Subcutaneous adipose tissue (tissue), 4 donors: ENCODE measurements around the gene PCDH11X. TPM values are rescaled to one million over a fixed set of nuclear protein-coding genes. Genes with fewer than 3 reads are reported as not detected.
"Not testable (repeated sequence)": the region's sequence is repeated elsewhere in the genome, so short reads cannot be mapped to it uniquely, and the experiment has no call there.

Source experiments
- small RNA-seq: library from RNA; depleted of rRNA; stranded (forward); fragments of <200 nt; gene quantifications from one replicate; pipeline ENCODE3, GENCODE V24; 2016
- total RNA-seq, 4 donors: library from RNA; depleted of rRNA; stranded (reverse); fragments of >200 nt; gene quantifications; one replicate each; pipeline ENCODE4 v1.1.0, GENCODE V29; 2016
- TF ChIP-seq, protein P1 (sequence below): fragments of 450-650 bp; IDR thresholded peaks from one replicate; pipeline ENCODE4 v1.5.1; 2016; ENCODE audit warnings: low read depth, mild to moderate bottlenecking, control low read depth, antibody characterized with exemption, moderate library complexity

PCDH11X gene, protein sequence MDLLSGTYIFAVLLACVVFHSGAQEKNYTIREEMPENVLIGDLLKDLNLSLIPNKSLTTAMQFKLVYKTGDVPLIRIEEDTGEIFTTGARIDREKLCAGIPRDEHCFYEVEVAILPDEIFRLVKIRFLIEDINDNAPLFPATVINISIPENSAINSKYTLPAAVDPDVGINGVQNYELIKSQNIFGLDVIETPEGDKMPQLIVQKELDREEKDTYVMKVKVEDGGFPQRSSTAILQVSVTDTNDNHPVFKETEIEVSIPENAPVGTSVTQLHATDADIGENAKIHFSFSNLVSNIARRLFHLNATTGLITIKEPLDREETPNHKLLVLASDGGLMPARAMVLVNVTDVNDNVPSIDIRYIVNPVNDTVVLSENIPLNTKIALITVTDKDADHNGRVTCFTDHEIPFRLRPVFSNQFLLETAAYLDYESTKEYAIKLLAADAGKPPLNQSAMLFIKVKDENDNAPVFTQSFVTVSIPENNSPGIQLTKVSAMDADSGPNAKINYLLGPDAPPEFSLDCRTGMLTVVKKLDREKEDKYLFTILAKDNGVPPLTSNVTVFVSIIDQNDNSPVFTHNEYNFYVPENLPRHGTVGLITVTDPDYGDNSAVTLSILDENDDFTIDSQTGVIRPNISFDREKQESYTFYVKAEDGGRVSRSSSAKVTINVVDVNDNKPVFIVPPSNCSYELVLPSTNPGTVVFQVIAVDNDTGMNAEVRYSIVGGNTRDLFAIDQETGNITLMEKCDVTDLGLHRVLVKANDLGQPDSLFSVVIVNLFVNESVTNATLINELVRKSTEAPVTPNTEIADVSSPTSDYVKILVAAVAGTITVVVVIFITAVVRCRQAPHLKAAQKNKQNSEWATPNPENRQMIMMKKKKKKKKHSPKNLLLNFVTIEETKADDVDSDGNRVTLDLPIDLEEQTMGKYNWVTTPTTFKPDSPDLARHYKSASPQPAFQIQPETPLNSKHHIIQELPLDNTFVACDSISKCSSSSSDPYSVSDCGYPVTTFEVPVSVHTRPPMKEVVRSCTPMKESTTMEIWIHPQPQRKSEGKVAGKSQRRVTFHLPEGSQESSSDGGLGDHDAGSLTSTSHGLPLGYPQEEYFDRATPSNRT (N-terminal part only)
- under 1 TPM in 2 of 4 donors, not detected in 2; 0.19 to 0.65 TPM for total RNA-seq

DNA sequence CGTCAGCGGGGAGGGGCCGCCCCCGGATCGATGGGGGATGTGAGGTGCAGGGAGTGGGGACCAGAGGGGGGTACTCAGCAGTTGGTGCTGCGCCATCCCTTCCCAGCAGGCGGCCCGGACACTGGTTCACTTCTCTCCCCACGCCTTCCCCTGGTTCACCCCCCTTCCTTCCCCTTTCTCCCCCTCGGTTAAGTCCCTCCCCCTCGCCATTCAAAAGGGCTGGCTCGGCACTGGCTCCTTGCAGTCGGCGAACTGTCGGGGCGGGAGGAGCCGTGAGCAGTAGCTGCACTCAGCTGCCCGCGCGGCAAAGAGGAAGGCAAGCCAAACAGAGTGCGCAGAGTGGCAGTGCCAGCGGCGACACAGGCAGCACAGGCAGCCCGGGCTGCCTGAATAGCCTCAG is at the start of gene PCDH11X:
TSS of gene PCDH11X (plus strand) at position 241 of the 400 bp plus-strand sequence. CDS start 56,130 bp downstream, outside the sequence.
- TF ChIP-seq, protein P1, sequence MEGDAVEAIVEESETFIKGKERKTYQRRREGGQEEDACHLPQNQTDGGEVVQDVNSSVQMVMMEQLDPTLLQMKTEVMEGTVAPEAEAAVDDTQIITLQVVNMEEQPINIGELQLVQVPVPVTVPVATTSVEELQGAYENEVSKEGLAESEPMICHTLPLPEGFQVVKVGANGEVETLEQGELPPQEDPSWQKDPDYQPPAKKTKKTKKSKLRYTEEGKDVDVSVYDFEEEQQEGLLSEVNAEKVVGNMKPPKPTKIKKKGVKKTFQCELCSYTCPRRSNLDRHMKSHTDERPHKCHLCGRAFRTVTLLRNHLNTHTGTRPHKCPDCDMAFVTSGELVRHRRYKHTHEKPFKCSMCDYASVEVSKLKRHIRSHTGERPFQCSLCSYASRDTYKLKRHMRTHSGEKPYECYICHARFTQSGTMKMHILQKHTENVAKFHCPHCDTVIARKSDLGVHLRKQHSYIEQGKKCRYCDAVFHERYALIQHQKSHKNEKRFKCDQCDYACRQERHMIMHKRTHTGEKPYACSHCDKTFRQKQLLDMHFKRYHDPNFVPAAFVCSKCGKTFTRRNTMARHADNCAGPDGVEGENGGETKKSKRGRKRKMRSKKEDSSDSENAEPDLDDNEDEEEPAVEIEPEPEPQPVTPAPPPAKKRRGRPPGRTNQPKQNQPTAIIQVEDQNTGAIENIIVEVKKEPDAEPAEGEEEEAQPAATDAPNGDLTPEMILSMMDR, result not testable (repeated sequence)

Small RNAs within 50 kb of the gene (small RNA-seq; reads per million reads assigned to genes)
- not detected for gene RNU2-26P
